ENCODE data around the gene TTBK1. TPM values are rescaled to one million over a fixed set of nuclear protein-coding genes. Genes with fewer than 3 reads are reported as not detected.

TTBK1 gene
- total RNA-seq, 4 donors from 2014 or later, result not detected

- Histone ChIP-seq H3K36me3 (no peaks in the 10 kb centered on the region), H3K27ac (no peak overlapping the region), H3K4me1 (no peaks in the 10 kb centered on the region), H3K9me3 (no peaks in the 10 kb centered on the region), H3K27me3 (peaks cover 39% of the 10 kb centered on the region), H3K4me3 (no peak overlapping the region)
- WGBS, result 71% methylated on average over 12 of the region's 12 CpGs
- DNase-seq (ENCODE audit: low spot score in 2 of 2), result no peak
- TF ChIP-seq POLR2A (IDR thresholded peaks at IDR 0.05), result no peak
- no peak for TF ChIP-seq POLR2AphosphoS5 (IDR thresholded peaks at IDR 0.05)
- TF ChIP-seq CTCF (IDR thresholded peaks at IDR 0.05), result no peak
- TF ChIP-seq EP300 (IDR thresholded peaks at IDR 0.05), result no peak
These were observed 14.3 kb downstream of the TTBK1 start for GRCh38 chr6:43257367-43258145.

GRCh38 chr6:43258180-43258579 is 14.9 kb downstream of the TTBK1 start:
- Histone ChIP-seq H3K4me3 (no peak overlapping the region), H3K27ac (no peak overlapping the region), H3K36me3 (no peaks in the 10 kb centered on the region), H3K4me1 (no peaks in the 10 kb centered on the region), H3K9me3 (no peaks in the 10 kb centered on the region), H3K27me3 (peaks cover 34% of the 10 kb centered on the region)
- 67% methylated on average over 4 of the region's 4 CpGs for WGBS
- DNase-seq (ENCODE audit: low spot score in 2 of 2), result no peak
- TF ChIP-seq POLR2A (IDR thresholded peaks at IDR 0.05), result no peak
- TF ChIP-seq POLR2AphosphoS5 (IDR thresholded peaks at IDR 0.05), result no peak
- no peak for TF ChIP-seq CTCF (IDR thresholded peaks at IDR 0.05)
- TF ChIP-seq EP300 (IDR thresholded peaks at IDR 0.05), result no peak

- Histone ChIP-seq H3K36me3 (no peaks in the 10 kb centered on the region), H3K4me1 (no peaks in the 10 kb centered on the region), H3K27ac (no peak overlapping the region), H3K9me3 (no peaks in the 10 kb centered on the region), H3K27me3 (peaks cover 26% of the 10 kb centered on the region), H3K4me3 (no peak overlapping the region)
- TF ChIP-seq POLR2A (IDR thresholded peaks at IDR 0.05), result no peak
- no peak for TF ChIP-seq POLR2AphosphoS5 (IDR thresholded peaks at IDR 0.05)
- TF ChIP-seq CTCF (IDR thresholded peaks at IDR 0.05), result no peak
- no peak for TF ChIP-seq EP300 (IDR thresholded peaks at IDR 0.05)
- no peak for DNase-seq (ENCODE audit: low spot score in 2 of 2)
- 91% methylated on average over 29 of the region's 30 CpGs for WGBS
These were observed 15.8 kb downstream of the TTBK1 start for GRCh38 chr6:43258807-43259686.

- H3K27ac ChIP-seq, result no peak overlapping the region
- 77% methylated on average over 4 of the region's 4 CpGs for WGBS
These were observed 17.5 kb downstream of the TTBK1 start for GRCh38 chr6:43260791-43261190.

More at GRCh38 chr6:43260791-43261190, 17.5 kb downstream of the TTBK1 start:
- Histone ChIP-seq H3K9me3 (no peaks in the 10 kb centered on the region), H3K27me3 (peaks cover 17% of the 10 kb centered on the region), H3K4me1 (no peaks in the 10 kb centered on the region), H3K4me3 (no peak overlapping the region), H3K36me3 (no peaks in the 10 kb centered on the region)
- no peak for DNase-seq (ENCODE audit: low spot score in 2 of 2)
- TF ChIP-seq POLR2AphosphoS5 (IDR thresholded peaks at IDR 0.05), result no peak
- no peak for TF ChIP-seq POLR2A (IDR thresholded peaks at IDR 0.05)
- no peak for TF ChIP-seq EP300 (IDR thresholded peaks at IDR 0.05)
- no peak for TF ChIP-seq CTCF (IDR thresholded peaks at IDR 0.05)

All from suprapubic skin (tissue), 4 donors.